ENCODE results near the gene SLC45A3.

The SLC45A3 gene

GRCh38 chr1:205627956-205628355 lies 52.4 kb downstream of the SLC45A3 start:
- TF ChIP-seq CTCF (IDR thresholded peaks at IDR 0.05; ENCODE audit: low read depth, low read length) (no peak), MAX (IDR thresholded peaks at IDR 0.05; ENCODE audit: low read depth, low read length) (no peak), MYC (IDR thresholded peaks at IDR 0.05; ENCODE audit: low read depth, low read length) (no peak), POLR2A (IDR thresholded peaks at IDR 0.05; ENCODE audit: extremely low read depth, insufficient read length) (no peak)
- no peak for DNase-seq (ENCODE audit: low read depth)
- no peak overlapping the region for H3K4me3 ChIP-seq (ENCODE audit: low read depth, low read length)

- no peak for TF ChIP-seq POLR2A (IDR thresholded peaks at IDR 0.05; ENCODE audit: extremely low read depth, insufficient read length)
- no peak for TF ChIP-seq MYC (IDR thresholded peaks at IDR 0.05; ENCODE audit: low read depth, low read length)
- TF ChIP-seq CTCF (IDR thresholded peaks at IDR 0.05; ENCODE audit: low read depth, low read length) = no peak
- TF ChIP-seq MAX (IDR thresholded peaks at IDR 0.05; ENCODE audit: low read depth, low read length) = no peak
- H3K4me3 ChIP-seq (ENCODE audit: low read depth, low read length) = no peak overlapping the region
- DNase-seq (ENCODE audit: low read depth) = no peak
Observed at GRCh38 chr1:205626216-205626615, 54.1 kb downstream of the SLC45A3 start.

GRCh38 chr1:205623646-205624045 lies 56.7 kb downstream of the SLC45A3 start:
- TF ChIP-seq POLR2A (IDR thresholded peaks at IDR 0.05; ENCODE audit: extremely low read depth, insufficient read length) (no peak), MYC (IDR thresholded peaks at IDR 0.05; ENCODE audit: low read depth, low read length) (no peak), CTCF (IDR thresholded peaks at IDR 0.05; ENCODE audit: low read depth, low read length) (no peak), MAX (IDR thresholded peaks at IDR 0.05; ENCODE audit: low read depth, low read length) (no peak)
- no peak overlapping the region for H3K4me3 ChIP-seq (ENCODE audit: low read depth, low read length)
- DNase-seq (ENCODE audit: low read depth) = no peak

- TF ChIP-seq MAX (IDR thresholded peaks at IDR 0.05; ENCODE audit: low read depth, low read length) (no peak), POLR2A (IDR thresholded peaks at IDR 0.05; ENCODE audit: extremely low read depth, insufficient read length) (no peak), CTCF (IDR thresholded peaks at IDR 0.05; ENCODE audit: low read depth, low read length) (no peak), MYC (IDR thresholded peaks at IDR 0.05; ENCODE audit: low read depth, low read length) (no peak)
- no peak for DNase-seq (ENCODE audit: low read depth)
- H3K4me3 ChIP-seq (ENCODE audit: low read depth, low read length) = no peak overlapping the region
Observed at GRCh38 chr1:205620269-205620668, 60.0 kb downstream of the SLC45A3 start.

- TF ChIP-seq MAX (IDR thresholded peaks at IDR 0.05; ENCODE audit: low read depth, low read length) = no peak
- no peak for TF ChIP-seq POLR2A (IDR thresholded peaks at IDR 0.05; ENCODE audit: extremely low read depth, insufficient read length)
- no peak for TF ChIP-seq CTCF (IDR thresholded peaks at IDR 0.05; ENCODE audit: low read depth, low read length)
- TF ChIP-seq MYC (IDR thresholded peaks at IDR 0.05; ENCODE audit: low read depth, low read length) = no peak
Observed at GRCh38 chr1:205619376-205619775, 60.9 kb downstream of the SLC45A3 start.

More at GRCh38 chr1:205619376-205619775, 60.9 kb downstream of the SLC45A3 start:
- H3K4me3 ChIP-seq (ENCODE audit: low read depth, low read length) = no peak overlapping the region
- DNase-seq (ENCODE audit: low read depth) = no peak
